HG03095 (cell line): Measurements from ENCODE around the gene AVPR1B.
"Not testable (repeated sequence)": the region's sequence is repeated elsewhere in the genome, so short reads cannot be mapped to it uniquely, and the experiment has no call there.

Experiments
- ATAC-seq: cut with Tn5 transposase; IDR thresholded peaks from one replicate; pipeline ENCODE4 v1.9.1; 2021; ENCODE audit warnings: moderate library complexity; ENCODE audit not compliant: unreplicated experiment

Gene AVPR1B

GRCh38 chr1:206082831-206083695 lies 34.1 kb downstream of the AVPR1B start:
- no peak for ATAC-seq

GRCh38 chr1:206081856-206082255 lies 35.3 kb downstream of the AVPR1B start:
- ATAC-seq = no peak

GRCh38 chr1:206080026-206080820 lies 37.0 kb downstream of the AVPR1B start:
- ATAC-seq = no peak

- no peak for ATAC-seq
These were observed 38.1 kb downstream of the AVPR1B start for GRCh38 chr1:206079135-206079534.

- no peak for ATAC-seq
These were observed 41.1 kb downstream of the AVPR1B start for GRCh38 chr1:206075786-206076755.

- no peak for ATAC-seq
These were observed 42.3 kb downstream of the AVPR1B start for GRCh38 chr1:206074839-206075238.

- ATAC-seq = no peak
These were observed 46.4 kb downstream of the AVPR1B start for GRCh38 chr1:206070627-206071304.

GRCh38 chr1:206068314-206068713 lies 48.9 kb downstream of the AVPR1B start:
- no peak for ATAC-seq

- no peak for ATAC-seq
These were observed 49.5 kb downstream of the AVPR1B start for GRCh38 chr1:206067486-206068227.

GRCh38 chr1:206066479-206067171 lies 50.6 kb downstream of the AVPR1B start:
- ATAC-seq = peak; percentile 92

GRCh38 chr1:206065547-206066145 lies 51.5 kb downstream of the AVPR1B start:
- ATAC-seq = no peak

GRCh38 chr1:206064501-206064900 lies 52.7 kb downstream of the AVPR1B start:
- not testable (repeated sequence) for ATAC-seq

- ATAC-seq = not testable (repeated sequence)
These were observed 53.2 kb downstream of the AVPR1B start for GRCh38 chr1:206064001-206064400.

- ATAC-seq = no peak
These were observed 54.7 kb downstream of the AVPR1B start for GRCh38 chr1:206062464-206062863.

GRCh38 chr1:206060844-206061243 lies 56.3 kb downstream of the AVPR1B start:
- no peak for ATAC-seq
